Spleen (tissue), 11 donors: ENCODE data around the gene RPL18A. TPM values are rescaled to one million over a fixed set of nuclear protein-coding genes. Genes with fewer than 3 reads are reported as not detected.

ENCODE experiments used
- DNase-seq: peaks from one replicate; pipeline ENCODE4 v3.0.0-alpha.2; 2020
- H3K27ac ChIP-seq, 8 donors: fragments of 200-600 bp; sonication (generic) in 7 of 8; 1 replicate in 4 of 8; 2 replicates in 4 of 8; pipeline versions ENCODE4 v1.5.0 to v1.8.0; 2016 to 2021; ENCODE audit warnings: inconsistent platforms in 4 of 8, mild to moderate bottlenecking in 4 of 8, moderate library complexity in 1 of 8
- H3K27me3 ChIP-seq, 7 donors: fragments of 200-600 bp; sonication (generic) in 6 of 7; replicated peaks in 1 of 7; 1 replicate in 4 of 7; 2 replicates in 3 of 7; pipeline versions ENCODE4 v1.5.0 to v1.8.0; 2016 to 2021; ENCODE audit warnings: inconsistent platforms in 3 of 7, mild to moderate bottlenecking in 1 of 7
- H3K36me3 ChIP-seq, 6 donors: fragments of 200-600 bp; sonication (generic) in 5 of 6; 1 replicate in 4 of 6; 2 replicates in 2 of 6; pipeline versions ENCODE4 v1.5.0 to v1.8.0; 2016 to 2021; ENCODE audit warnings: inconsistent platforms in 2 of 6
- H3K4me1 ChIP-seq, 6 donors: fragments of 200-600 bp; sonication (generic) in 5 of 6; 1 replicate in 3 of 6; 2 replicates in 3 of 6; pipeline versions ENCODE4 v1.5.0 to v1.8.0; 2016 to 2021; ENCODE audit warnings: inconsistent platforms in 3 of 6
- H3K4me3 ChIP-seq, 8 donors: fragments of 200-600 bp; sonication (generic) in 7 of 8; 1 replicate in 4 of 8; 2 replicates in 4 of 8; pipeline versions ENCODE4 v1.5.0 to v1.8.0; 2016 to 2021; ENCODE audit warnings: inconsistent platforms in 4 of 8, mild to moderate bottlenecking in 4 of 8, moderate library complexity in 2 of 8
- H3K9me3 ChIP-seq, 8 donors: fragments of 200-600 bp; sonication (generic) in 7 of 8; 1 replicate in 4 of 8; 2 replicates in 4 of 8; pipeline versions ENCODE4 v1.5.0 to v1.8.0; 2016 to 2021; ENCODE audit warnings: inconsistent platforms in 4 of 8
- CTCF ChIP-seq, 11 experiments: fragments of 200-600 bp in 7 of 11; fragments of 450-650 bp in 4 of 11; sonication (generic) in 4 of 11; IDR thresholded peaks in 8 of 11; conservative IDR thresholded peaks in 3 of 11; 1 replicate in 7 of 11; 2 replicates in 4 of 11; pipeline versions ENCODE4 v1.4.0 to v1.8.0; 2016 to 2021; ENCODE audit warnings: antibody characterized with exemption in 11 of 11, inconsistent platforms in 4 of 11, mild to moderate bottlenecking in 1 of 11
- POLR2A ChIP-seq, 3 donors: fragments of 450-650 bp; IDR thresholded peaks; one replicate each; pipeline ENCODE4 v1.5.1; 2017; ENCODE audit warnings: antibody characterized with exemption in 3 of 3, mild to moderate bottlenecking in 1 of 3
- POLR2AphosphoS5 ChIP-seq, 3 donors: sonication (generic); formaldehyde crosslinking; IDR thresholded peaks; one replicate each; pipeline ENCODE4 v1.5.1; 2017; ENCODE audit warnings: antibody characterized with exemption in 3 of 3
- WGBS, 5 donors: extraction: QIAGEN DNeasy Blood & Tissue Kit in 3 of 5; methylation state at CpG; one replicate each; pipeline versions ENCODE4 v1.1.5 to v1.1.7; 2013 to 2018; 5-methylcytosine and 5-hydroxymethylcytosine counted together
- intact Hi-C: fragments of 100-400 bp; cut with DNase I; formaldehyde crosslinking; loops from one replicate; pipeline ENCODE4 v1.15.0; 2023; ENCODE audit warnings: low total_unique reads
- polyA plus RNA-seq, 3 donors: library from polyadenylated mRNA; stranded (reverse); fragments of 200-250 nt; gene quantifications; one replicate each; pipeline ENCODE4 v1.2.1, GENCODE V29; 2013
- total RNA-seq, 7 donors: library from RNA; depleted of rRNA in 3 of 7; stranded (reverse); fragments of >200 nt in 3 of 7; fragmentation: NEBNext Ultra II Directional in 4 of 7; extraction: Animal tissue kit (Norgen Biotek cat#: 25700) in 4 of 7; gene quantifications; one replicate each; pipeline versions ENCODE4 v1.1.0 to v1.2.1, GENCODE V29; 2016 to 2021
- donor health status: healthy with polysubstance abuse.
- donor health status: DM: no; HTN: no; CAD: no; lungs with moderate emphysema.
- donor health status: DM: no; HTN: no; CAD: no.
- donor health status: Bipolar disorder and iron deficiency.
- donor health status: healthy.
- donor health status: DM: no; HTN: no; CAD: no.
- donor health status: DM: yes; HTN: yes; CAD: no.

The RPL18A gene
- total and polyA plus RNA-seq, 10 donors = 1,310 to 6,872 (median 1,788) TPM

GRCh38 chr19:17877696-17878095 is 18.0 kb downstream of the RPL18A start:
- no peak overlapping the region for H3K27ac ChIP-seq
- H3K4me1 ChIP-seq = peaks cover 8 to 18% (median 15%) of the 10 kb centered on the region in 6 donors
- no peak overlapping the region for H3K4me3 ChIP-seq
- intact Hi-C loops = no loop called here
- WGBS, 5 donors = 86 to 96% (median 89%) methylated on average over 12 to 16 of the region's 16 CpGs
- no peak for DNase-seq
- no peaks in the 10 kb centered on the region for H3K9me3 ChIP-seq
- peaks cover 0 to 28% (median 13%) of the 10 kb centered on the region in 7 donors for H3K27me3 ChIP-seq
- TF ChIP-seq POLR2A (IDR thresholded peaks at IDR 0.05) (no peak), POLR2AphosphoS5 (IDR thresholded peaks at IDR 0.05) (no peak), CTCF (IDR thresholded peaks at IDR 0.05 in 8 of 11, conservative IDR thresholded peaks at IDR 0.05 in 3 of 11) (no peak)
- H3K36me3 ChIP-seq = no peaks in the 10 kb centered on the region

GRCh38 chr19:17879466-17879865 is 19.8 kb downstream of the RPL18A start:
- Histone ChIP-seq H3K27ac (no peak overlapping the region), H3K4me3 (no peak overlapping the region), H3K27me3 (peaks cover 0 to 18% (median 0%) of the 10 kb centered on the region in 7 donors), H3K36me3 (no peaks in the 10 kb centered on the region), H3K4me1 (peaks cover 0 to 13% (median 6%) of the 10 kb centered on the region in 6 donors), H3K9me3 (no peaks in the 10 kb centered on the region)
- intact Hi-C loops = no loop called here
- no peak for TF ChIP-seq CTCF (IDR thresholded peaks at IDR 0.05 in 8 of 11, conservative IDR thresholded peaks at IDR 0.05 in 3 of 11)
- no peak for TF ChIP-seq POLR2AphosphoS5 (IDR thresholded peaks at IDR 0.05)
- TF ChIP-seq POLR2A (IDR thresholded peaks at IDR 0.05) = no peak
- WGBS, 5 donors = 70 to 81% (median 76%) methylated on average over 7 of the region's 7 CpGs
- no peak for DNase-seq

- H3K27ac ChIP-seq = no peak overlapping the region
- intact Hi-C loops = no loop called here
- peaks cover 0 to 35% (median 24%) of the 10 kb centered on the region in 6 donors for H3K4me1 ChIP-seq
- TF ChIP-seq CTCF (IDR thresholded peaks at IDR 0.05 in 8 of 11, conservative IDR thresholded peaks at IDR 0.05 in 3 of 11) = no peak
- no peak for TF ChIP-seq POLR2A (IDR thresholded peaks at IDR 0.05)
- no peak for TF ChIP-seq POLR2AphosphoS5 (IDR thresholded peaks at IDR 0.05)
- H3K27me3 ChIP-seq = peaks cover 0 to 7% (median 0%) of the 10 kb centered on the region in 7 donors
- H3K9me3 ChIP-seq = no peaks in the 10 kb centered on the region
- no peak overlapping the region for H3K4me3 ChIP-seq
- 70 to 86% (median 78%) methylated on average over 7 of the region's 7 CpGs for WGBS, 5 donors
- DNase-seq = no peak
- H3K36me3 ChIP-seq = no peaks in the 10 kb centered on the region
Measured at GRCh38 chr19:17881701-17882100, 22.0 kb downstream of the RPL18A start.

- 83 to 86% (median 86%) methylated on average over 6 to 33 of the region's 33 CpGs for WGBS, 5 donors
- no peak for DNase-seq
- Histone ChIP-seq H3K9me3 (no peaks in the 10 kb centered on the region), H3K27me3 (peaks cover 0 to 7% (median 0%) of the 10 kb centered on the region in 7 donors), H3K36me3 (no peaks in the 10 kb centered on the region), H3K27ac (no peak overlapping the region), H3K4me3 (no peak overlapping the region), H3K4me1 (peaks cover 0 to 41% (median 25%) of the 10 kb centered on the region in 6 donors)
- intact Hi-C loops = no loop called here
- TF ChIP-seq POLR2AphosphoS5 (IDR thresholded peaks at IDR 0.05) (no peak), POLR2A (IDR thresholded peaks at IDR 0.05) (no peak), CTCF (IDR thresholded peaks at IDR 0.05 in 8 of 11, conservative IDR thresholded peaks at IDR 0.05 in 3 of 11) (no peak)
Measured at GRCh38 chr19:17883627-17884410, 24.1 kb downstream of the RPL18A start.
